22Rv1 (cell line): ENCODE measurements around the gene RSU1.
A peak's percentile ranks its signal among the peaks of the same experiment; 100 is the strongest.

Experiments
- H3K27ac ChIP-seq: fragments of 450-650 bp; 2 replicates; pipeline ENCODE4 v1.5.1; 2017
- ZFX ChIP-seq: fragments of 450-650 bp; IDR thresholded peaks from 2 replicates; pipeline ENCODE4 v1.6.1; 2017; ENCODE audit warnings: antibody characterized with exemption, borderline replicate concordance
- TF ChIP-seq, protein P1 (sequence below): fragments of 450-650 bp; IDR thresholded peaks from 2 replicates; pipeline ENCODE4 v1.5.1; 2017; ENCODE audit warnings: mild to moderate bottlenecking

RSU1 gene

DNA sequence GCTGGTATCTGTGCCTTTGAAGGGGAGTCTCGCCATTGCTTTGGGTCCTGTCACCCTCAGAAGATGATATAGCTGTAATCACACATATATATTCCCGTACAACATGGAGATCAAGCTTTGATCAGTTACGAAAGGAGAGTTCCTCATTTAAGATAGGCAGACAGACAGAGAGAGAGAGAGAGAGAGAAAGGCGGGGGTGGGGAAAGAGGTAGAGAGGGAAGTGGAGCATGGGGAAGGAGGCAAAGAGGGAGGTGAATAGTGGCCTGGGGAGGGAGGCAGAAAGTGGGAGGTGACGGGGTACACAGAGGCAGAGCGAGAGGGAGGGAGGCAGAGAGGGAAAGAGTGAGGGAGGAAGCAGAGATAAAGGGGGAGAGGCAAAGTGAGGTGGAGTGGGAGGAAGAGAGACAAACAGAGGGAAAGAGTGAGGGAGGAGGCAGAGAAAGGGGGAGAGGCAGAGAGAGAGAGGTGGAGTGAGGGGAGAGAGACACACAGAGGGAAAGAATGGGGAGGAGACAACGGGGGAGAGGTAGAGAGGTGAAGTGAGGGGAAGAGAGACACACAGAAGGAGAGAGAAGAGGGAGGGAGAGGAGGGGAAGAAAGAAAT, 250.9 kb downstream of the RSU1 start:
- H3K27ac ChIP-seq = no peak overlapping the region
- no peak for TF ChIP-seq ZFX

DNA sequence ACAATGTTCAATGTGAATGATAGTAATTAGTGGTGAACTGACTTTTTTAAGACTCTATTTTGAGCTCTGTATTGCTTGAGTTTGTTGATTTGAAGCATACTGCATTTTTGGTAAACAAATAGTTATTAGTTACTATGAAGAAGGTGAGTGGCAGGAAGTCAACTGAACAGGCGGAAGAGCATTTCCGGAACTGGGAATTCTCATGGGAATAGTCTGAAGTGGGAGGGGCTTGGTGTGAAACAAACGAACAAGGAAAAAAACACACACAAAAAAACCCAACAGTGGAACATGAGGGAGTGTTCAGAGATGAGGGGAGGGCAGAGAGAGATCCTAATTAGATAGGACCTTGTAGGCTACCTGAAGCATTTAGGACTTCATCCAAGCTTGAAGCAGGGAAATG, 251.6 kb downstream of the RSU1 start:
- H3K27ac ChIP-seq = no peak overlapping the region

DNA sequence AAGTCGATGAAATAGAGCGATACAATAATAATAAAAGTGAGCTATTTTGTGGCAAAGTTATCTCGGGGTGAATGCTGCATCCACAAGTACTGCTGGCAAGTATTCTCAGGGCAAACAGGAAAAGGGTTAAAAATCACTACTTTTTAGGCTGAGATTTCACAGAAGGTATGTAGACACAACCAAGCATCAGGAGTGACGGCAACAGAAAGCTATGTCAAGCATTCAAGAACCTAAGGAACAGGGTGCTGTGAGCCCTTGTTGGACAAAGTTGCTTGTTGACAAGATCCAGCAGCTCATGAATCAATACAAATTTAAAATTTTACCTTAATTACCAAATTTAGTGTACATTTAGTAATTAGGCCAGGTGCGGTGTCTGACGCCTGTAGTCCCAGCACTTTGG, 254.3 kb downstream of the RSU1 start:
- no peak overlapping the region for H3K27ac ChIP-seq
- TF ChIP-seq, protein P1, sequence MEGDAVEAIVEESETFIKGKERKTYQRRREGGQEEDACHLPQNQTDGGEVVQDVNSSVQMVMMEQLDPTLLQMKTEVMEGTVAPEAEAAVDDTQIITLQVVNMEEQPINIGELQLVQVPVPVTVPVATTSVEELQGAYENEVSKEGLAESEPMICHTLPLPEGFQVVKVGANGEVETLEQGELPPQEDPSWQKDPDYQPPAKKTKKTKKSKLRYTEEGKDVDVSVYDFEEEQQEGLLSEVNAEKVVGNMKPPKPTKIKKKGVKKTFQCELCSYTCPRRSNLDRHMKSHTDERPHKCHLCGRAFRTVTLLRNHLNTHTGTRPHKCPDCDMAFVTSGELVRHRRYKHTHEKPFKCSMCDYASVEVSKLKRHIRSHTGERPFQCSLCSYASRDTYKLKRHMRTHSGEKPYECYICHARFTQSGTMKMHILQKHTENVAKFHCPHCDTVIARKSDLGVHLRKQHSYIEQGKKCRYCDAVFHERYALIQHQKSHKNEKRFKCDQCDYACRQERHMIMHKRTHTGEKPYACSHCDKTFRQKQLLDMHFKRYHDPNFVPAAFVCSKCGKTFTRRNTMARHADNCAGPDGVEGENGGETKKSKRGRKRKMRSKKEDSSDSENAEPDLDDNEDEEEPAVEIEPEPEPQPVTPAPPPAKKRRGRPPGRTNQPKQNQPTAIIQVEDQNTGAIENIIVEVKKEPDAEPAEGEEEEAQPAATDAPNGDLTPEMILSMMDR = no peak

More for the DNA sequence above, 251.6 kb downstream of the RSU1 start:
- no peak for TF ChIP-seq ZFX
- TF ChIP-seq, protein P1 = no peak

DNA sequence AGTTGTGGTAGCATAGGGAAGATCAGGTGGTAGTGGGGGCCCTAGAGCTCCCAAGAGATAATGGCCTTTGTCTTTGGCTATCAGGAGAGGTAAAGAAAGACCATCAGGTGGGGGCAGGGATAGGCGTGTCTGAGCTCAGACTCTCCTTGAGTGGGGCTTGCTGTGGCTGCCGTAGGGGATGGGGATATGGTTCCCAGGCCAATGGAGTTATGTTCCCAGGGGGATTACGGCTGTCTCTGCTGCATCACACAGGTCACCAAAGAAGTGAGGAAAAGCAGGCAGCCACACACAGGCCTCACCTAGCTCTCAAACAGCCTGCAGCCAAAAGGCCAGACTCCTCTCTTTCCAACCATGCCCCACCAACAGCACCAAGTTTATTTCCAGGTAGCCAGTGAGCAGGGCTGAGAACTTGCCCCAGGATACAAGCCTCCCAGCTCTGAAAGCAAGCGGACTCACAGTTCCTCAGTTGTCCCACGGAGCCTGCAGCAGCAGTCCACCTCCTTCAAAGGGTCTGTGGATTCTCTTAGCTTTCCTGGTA, 257.9 kb downstream of the RSU1 start:
- TF ChIP-seq ZFX = no peak
- TF ChIP-seq, protein P1 = no peak
- H3K27ac ChIP-seq = no peak overlapping the region

DNA sequence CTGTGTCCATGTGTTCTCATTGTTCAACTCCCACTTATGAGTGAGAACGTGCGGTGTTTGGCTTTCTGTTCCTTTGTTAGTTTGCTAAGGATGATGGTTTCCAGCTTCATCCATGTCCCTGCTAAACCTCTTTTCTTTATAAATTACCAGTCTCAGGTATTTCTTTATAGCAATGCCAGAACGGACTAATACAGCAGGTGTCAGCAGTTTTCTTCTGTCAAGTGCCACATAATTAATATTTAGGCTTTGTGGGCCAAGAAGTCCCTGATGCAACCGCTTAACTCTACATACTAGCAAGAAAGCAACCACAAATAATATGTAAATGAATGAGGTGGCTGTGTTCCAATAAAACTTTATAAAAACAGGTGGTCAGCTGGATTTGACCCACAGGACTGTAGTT, 269.3 kb downstream of the RSU1 start:
- no peak overlapping the region for H3K27ac ChIP-seq
- TF ChIP-seq, protein P1 = no peak
- TF ChIP-seq ZFX = no peak

DNA sequence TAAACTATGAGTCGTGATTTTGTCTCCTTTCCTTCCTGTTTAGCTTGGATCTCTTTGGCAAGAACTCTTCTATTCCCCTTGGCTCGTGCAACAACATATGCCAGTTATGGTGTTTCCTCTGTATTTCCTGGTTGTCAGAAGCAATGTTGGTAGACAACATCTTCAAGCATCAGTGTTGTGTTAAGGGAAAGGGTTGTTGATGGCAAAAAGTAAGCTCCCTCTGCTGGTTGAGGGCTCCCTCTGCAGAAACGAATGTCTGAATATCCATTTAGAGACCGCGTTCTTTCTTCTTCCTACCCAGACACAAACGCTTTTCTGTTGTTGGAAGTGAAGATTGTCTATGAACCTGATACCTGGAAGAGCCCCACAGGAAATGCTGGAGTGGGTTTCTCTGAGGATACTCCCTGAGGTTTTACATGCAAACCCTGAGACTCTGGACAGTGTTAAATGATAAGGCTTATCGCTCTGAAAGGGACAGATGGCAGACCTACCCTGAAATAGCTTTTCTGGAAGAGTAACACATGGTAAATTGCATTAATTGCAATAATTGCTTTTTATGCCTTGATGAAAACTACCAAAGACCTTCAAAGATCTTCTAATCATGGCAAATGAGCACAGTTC, 272.0 kb downstream of the RSU1 start:
- TF ChIP-seq ZFX = no peak
- TF ChIP-seq, protein P1 = peak; percentile 81
- no peak overlapping the region for H3K27ac ChIP-seq

DNA sequence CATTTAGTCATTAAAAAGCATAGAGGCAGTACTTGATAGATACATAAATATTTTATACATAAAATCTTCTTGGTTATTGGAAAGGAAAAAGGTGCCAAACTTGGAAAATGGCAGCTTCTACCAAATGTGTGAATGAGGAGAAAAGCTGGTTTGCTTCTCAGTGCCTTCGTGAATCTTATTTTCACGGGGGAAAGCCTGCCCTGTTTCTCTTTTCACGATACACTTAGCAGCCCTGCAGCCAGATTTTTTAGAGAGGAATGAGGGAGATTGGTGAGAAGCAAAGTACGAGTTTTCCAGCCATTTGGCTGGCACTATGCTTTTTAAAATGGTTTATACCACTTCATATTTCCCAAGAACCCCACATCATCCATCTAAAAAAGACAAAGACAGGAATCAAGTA, 272.6 kb downstream of the RSU1 start:
- TF ChIP-seq ZFX = no peak

DNA sequence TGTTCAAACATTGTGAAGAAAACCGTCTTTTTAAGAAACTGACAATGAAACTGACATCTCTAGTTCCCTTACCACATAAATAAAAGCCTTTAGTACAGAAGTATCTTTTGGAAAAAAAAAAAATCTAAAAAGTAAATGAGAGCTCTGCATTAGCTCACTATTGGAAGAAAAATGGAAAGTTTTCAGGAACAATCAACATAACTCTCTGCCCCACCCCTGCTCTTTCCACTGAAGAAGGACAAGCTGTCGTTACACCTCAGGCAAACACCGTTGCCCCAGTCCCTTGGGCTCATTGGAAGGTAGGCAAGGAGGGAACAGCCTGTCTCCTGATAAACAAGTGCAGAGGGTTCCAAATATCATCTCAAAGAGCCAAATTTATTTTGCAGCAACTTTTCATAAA, 273.1 kb downstream of the RSU1 start:
- H3K27ac ChIP-seq = peak overlapping the region; percentile 45; the same call in 1 of the 2 replicates
- TF ChIP-seq ZFX = no peak
- TF ChIP-seq, protein P1 = no peak

More for the DNA sequence above, 272.6 kb downstream of the RSU1 start:
- peak overlapping the region; percentile 45; the same call in 1 of the 2 replicates for H3K27ac ChIP-seq
